ENCODE results near the gene KRT14.

KRT14 gene

GRCh38 chr17:41559548-41559947 lies 27.1 kb downstream of the KRT14 start:
- DNase-seq (ENCODE audit: low read depth, low spot score), result no peak
- in situ Hi-C loops (cut with HindIII; ENCODE audit: low sequenced_read_pairs), result no loop called here
- TF ChIP-seq CTCF (IDR thresholded peaks at IDR 0.05; ENCODE audit: low read depth, low read length), result no peak
- H3K4me3 ChIP-seq (ENCODE audit: low read depth, low read length), result no peak overlapping the region

GRCh38 chr17:41556931-41557330 lies 29.8 kb downstream of the KRT14 start:
- DNase-seq (ENCODE audit: low read depth, low spot score), result no peak
- no peak overlapping the region for H3K4me3 ChIP-seq (ENCODE audit: low read depth, low read length)
- TF ChIP-seq CTCF (IDR thresholded peaks at IDR 0.05; ENCODE audit: low read depth, low read length), result no peak
- in situ Hi-C loops (cut with HindIII; ENCODE audit: low sequenced_read_pairs), result no loop called here

GRCh38 chr17:41556306-41556705 lies 30.4 kb downstream of the KRT14 start:
- no peak for DNase-seq (ENCODE audit: low read depth, low spot score)
- in situ Hi-C loops (cut with HindIII; ENCODE audit: low sequenced_read_pairs), result no loop called here
- no peak overlapping the region for H3K4me3 ChIP-seq (ENCODE audit: low read depth, low read length)
- no peak for TF ChIP-seq CTCF (IDR thresholded peaks at IDR 0.05; ENCODE audit: low read depth, low read length)

GRCh38 chr17:41555105-41555887 lies 31.4 kb downstream of the KRT14 start:
- no peak for TF ChIP-seq CTCF (IDR thresholded peaks at IDR 0.05; ENCODE audit: low read depth, low read length)
- in situ Hi-C loops (cut with HindIII; ENCODE audit: low sequenced_read_pairs), result no loop called here
- H3K4me3 ChIP-seq (ENCODE audit: low read depth, low read length), result no peak overlapping the region
- DNase-seq (ENCODE audit: low read depth, low spot score), result no peak

GRCh38 chr17:41553987-41554680 lies 32.6 kb downstream of the KRT14 start:
- in situ Hi-C loops (cut with HindIII; ENCODE audit: low sequenced_read_pairs), result no loop called here
- no peak for TF ChIP-seq CTCF (IDR thresholded peaks at IDR 0.05; ENCODE audit: low read depth, low read length)
- no peak for DNase-seq (ENCODE audit: low read depth, low spot score)

GRCh38 chr17:41553176-41553575 lies 33.5 kb downstream of the KRT14 start:
- no peak for TF ChIP-seq CTCF (IDR thresholded peaks at IDR 0.05; ENCODE audit: low read depth, low read length)
- in situ Hi-C loops (cut with HindIII; ENCODE audit: low sequenced_read_pairs), result no loop called here
- no peak for DNase-seq (ENCODE audit: low read depth, low spot score)
- H3K4me3 ChIP-seq (ENCODE audit: low read depth, low read length), result no peak overlapping the region

More at GRCh38 chr17:41553987-41554680, 32.6 kb downstream of the KRT14 start:
- no peak overlapping the region for H3K4me3 ChIP-seq (ENCODE audit: low read depth, low read length)
